Tibial nerve (tissue), 4 donors: ENCODE data around the gene CNTNAP4. TPM values are rescaled to one million over a fixed set of nuclear protein-coding genes. Genes with fewer than 3 reads are reported as not detected.

Source experiments
- DNase-seq, 2 donors: peaks; one replicate each; pipeline ENCODE4 v3.0.0-alpha.2; 2019; ENCODE audit warnings: low spot score in 2 of 2
- H3K27ac ChIP-seq, 4 donors: fragments of 200-600 bp; sonication (generic) in 3 of 4; one replicate each; pipeline ENCODE4 v1.5.1; 2017 to 2019; ENCODE audit warnings: mild to moderate bottlenecking in 1 of 4
- H3K27me3 ChIP-seq, 2 donors: fragments of 200-600 bp; sonication (generic) in 1 of 2; one replicate each; pipeline versions ENCODE4 v1.5.1 to v1.6.0; 2017 to 2019
- H3K36me3 ChIP-seq, 3 donors: fragments of 200-600 bp; sonication (generic); one replicate each; pipeline ENCODE4 v1.5.1; 2018 to 2019
- H3K4me1 ChIP-seq, 4 donors: fragments of 200-600 bp; sonication (generic) in 3 of 4; one replicate each; pipeline ENCODE4 v1.5.1; 2017 to 2019
- H3K4me3 ChIP-seq, 4 donors: fragments of 200-600 bp; sonication (generic) in 3 of 4; one replicate each; pipeline ENCODE4 v1.5.1; 2017 to 2019; ENCODE audit warnings: mild to moderate bottlenecking in 1 of 4, moderate library complexity in 1 of 4
- H3K9me3 ChIP-seq, 4 donors: fragments of 200-600 bp; sonication (generic) in 3 of 4; one replicate each; pipeline ENCODE4 v1.5.1; 2017 to 2019
- EP300 ChIP-seq, 2 donors: sonication (generic); formaldehyde crosslinking; IDR thresholded peaks; one replicate each; pipeline ENCODE4 v1.6.1; 2017; ENCODE audit warnings: antibody characterized with exemption in 2 of 2, mild to moderate bottlenecking in 1 of 2
- POLR2A ChIP-seq, 2 donors: fragments of 450-650 bp; IDR thresholded peaks; one replicate each; pipeline ENCODE4 v1.6.1; 2017; ENCODE audit warnings: antibody characterized with exemption in 2 of 2, mild to moderate bottlenecking in 2 of 2, moderate library complexity in 2 of 2
- WGBS, 2 donors: methylation state at CpG; one replicate each; pipeline ENCODE4 v1.1.5; 2018; 5-methylcytosine and 5-hydroxymethylcytosine counted together
- total RNA-seq, 4 donors: library from RNA; depleted of rRNA; stranded (reverse); fragments of >200 nt; gene quantifications; one replicate each; pipeline ENCODE4 v1.1.0, GENCODE V29; 2016
- TF ChIP-seq, protein P1 (sequence below), 5 experiments: fragments of 200-600 bp in 3 of 5; fragments of 450-650 bp in 2 of 5; sonication (generic) in 3 of 5; IDR thresholded peaks; one replicate each; pipeline ENCODE4 v1.5.1; 2016 to 2019; ENCODE audit warnings: antibody characterized with exemption in 5 of 5, mild to moderate bottlenecking in 3 of 5, moderate library complexity in 2 of 5

CNTNAP4 gene
- total RNA-seq, 4 donors from 2014 or later = 0.22 to 0.30 TPM; not detected in 2

DNA sequence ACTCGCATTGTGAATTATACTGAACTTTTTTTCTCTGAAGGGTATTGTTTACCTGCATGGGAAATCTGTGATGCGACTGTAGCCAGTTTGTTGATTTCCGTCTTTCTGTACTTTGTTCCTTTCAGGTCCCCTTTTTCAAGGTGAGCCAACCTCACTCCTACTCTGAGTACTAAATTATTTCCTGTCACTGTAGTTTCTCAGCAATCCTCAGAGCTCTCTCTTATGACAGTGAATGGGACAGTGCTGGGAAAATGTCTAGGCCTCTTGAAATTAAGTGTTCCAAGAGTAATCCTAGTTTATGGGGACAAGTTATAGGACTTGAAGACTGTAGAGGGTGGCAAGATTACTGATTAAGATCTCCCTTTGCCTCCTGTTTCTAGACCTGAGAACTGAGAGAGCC, 167.6 kb downstream of the CNTNAP4 start:
- H3K27me3 ChIP-seq = no peaks in the 10 kb centered on the region
- WGBS, 2 donors = 61 to 64% methylated on average over 3 of the region's 3 CpGs
- H3K36me3 ChIP-seq = no peaks in the 10 kb centered on the region
- no peak for TF ChIP-seq POLR2A (IDR thresholded peaks at IDR 0.05)
- TF ChIP-seq, protein P1, sequence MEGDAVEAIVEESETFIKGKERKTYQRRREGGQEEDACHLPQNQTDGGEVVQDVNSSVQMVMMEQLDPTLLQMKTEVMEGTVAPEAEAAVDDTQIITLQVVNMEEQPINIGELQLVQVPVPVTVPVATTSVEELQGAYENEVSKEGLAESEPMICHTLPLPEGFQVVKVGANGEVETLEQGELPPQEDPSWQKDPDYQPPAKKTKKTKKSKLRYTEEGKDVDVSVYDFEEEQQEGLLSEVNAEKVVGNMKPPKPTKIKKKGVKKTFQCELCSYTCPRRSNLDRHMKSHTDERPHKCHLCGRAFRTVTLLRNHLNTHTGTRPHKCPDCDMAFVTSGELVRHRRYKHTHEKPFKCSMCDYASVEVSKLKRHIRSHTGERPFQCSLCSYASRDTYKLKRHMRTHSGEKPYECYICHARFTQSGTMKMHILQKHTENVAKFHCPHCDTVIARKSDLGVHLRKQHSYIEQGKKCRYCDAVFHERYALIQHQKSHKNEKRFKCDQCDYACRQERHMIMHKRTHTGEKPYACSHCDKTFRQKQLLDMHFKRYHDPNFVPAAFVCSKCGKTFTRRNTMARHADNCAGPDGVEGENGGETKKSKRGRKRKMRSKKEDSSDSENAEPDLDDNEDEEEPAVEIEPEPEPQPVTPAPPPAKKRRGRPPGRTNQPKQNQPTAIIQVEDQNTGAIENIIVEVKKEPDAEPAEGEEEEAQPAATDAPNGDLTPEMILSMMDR (IDR thresholded peaks at IDR 0.05) = no peak
- TF ChIP-seq EP300 (IDR thresholded peaks at IDR 0.05) = no peak
- H3K27ac ChIP-seq = no peak overlapping the region
- H3K4me3 ChIP-seq = no peak overlapping the region
- no peak for DNase-seq
- H3K4me1 ChIP-seq = no peaks in the 10 kb centered on the region
- H3K9me3 ChIP-seq = no peaks in the 10 kb centered on the region

DNA sequence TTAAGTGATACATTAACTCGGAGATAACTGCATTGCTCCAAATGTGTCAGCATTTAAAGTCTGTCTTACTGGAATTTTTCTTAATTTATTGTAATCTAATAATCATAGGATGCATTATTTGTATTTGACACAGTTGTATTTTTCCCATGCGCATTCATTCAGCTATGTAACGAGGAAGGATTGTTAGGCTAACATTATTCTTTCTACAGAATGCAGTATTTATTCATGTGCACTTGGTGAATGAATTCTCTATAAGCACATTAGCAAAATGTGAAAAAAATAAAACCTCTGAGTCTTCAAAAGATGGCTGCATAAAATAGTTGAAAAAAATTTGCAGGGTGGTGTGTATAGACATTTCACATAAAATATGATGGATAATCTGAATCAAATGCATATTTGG, 168.6 kb downstream of the CNTNAP4 start:
- TF ChIP-seq, protein P1 (IDR thresholded peaks at IDR 0.05) = no peak
- no peak for TF ChIP-seq POLR2A (IDR thresholded peaks at IDR 0.05)
- TF ChIP-seq EP300 (IDR thresholded peaks at IDR 0.05) = no peak
- no peak overlapping the region for H3K27ac ChIP-seq
- H3K9me3 ChIP-seq = no peaks in the 10 kb centered on the region
- 78% methylated on average over 3 of the region's 3 CpGs for WGBS, 2 donors
- H3K27me3 ChIP-seq = no peaks in the 10 kb centered on the region
- no peaks in the 10 kb centered on the region for H3K4me1 ChIP-seq
- no peaks in the 10 kb centered on the region for H3K36me3 ChIP-seq
- no peak overlapping the region for H3K4me3 ChIP-seq
- DNase-seq = no peak

DNA sequence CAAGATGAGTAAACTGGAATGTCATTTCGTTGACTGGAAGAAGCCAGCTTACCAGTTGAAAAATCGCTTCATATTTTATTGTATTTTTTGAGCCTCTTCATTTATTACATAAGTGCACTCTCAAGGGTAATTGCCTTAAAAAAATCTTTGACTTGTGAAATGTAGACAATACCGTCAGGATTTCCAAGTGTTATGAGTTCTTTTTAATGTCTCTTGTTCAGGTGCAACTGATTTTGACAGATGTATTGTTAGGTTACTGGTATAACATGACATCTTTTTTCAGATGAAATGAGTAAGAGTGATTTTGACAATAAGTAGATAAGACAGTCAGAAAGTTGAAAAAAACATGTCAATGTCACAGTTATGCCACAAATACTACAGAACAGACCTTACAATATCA, 169.1 kb downstream of the CNTNAP4 start:
- H3K9me3 ChIP-seq = no peaks in the 10 kb centered on the region
- no peak overlapping the region for H3K27ac ChIP-seq
- TF ChIP-seq POLR2A (IDR thresholded peaks at IDR 0.05) (no peak), EP300 (IDR thresholded peaks at IDR 0.05) (no peak)
- TF ChIP-seq, protein P1 (IDR thresholded peaks at IDR 0.05) = no peak
- DNase-seq = no peak
- WGBS, 2 donors = 63 to 65% methylated on average over 3 of the region's 3 CpGs
- no peaks in the 10 kb centered on the region for H3K4me1 ChIP-seq
- no peaks in the 10 kb centered on the region for H3K27me3 ChIP-seq
- no peaks in the 10 kb centered on the region for H3K36me3 ChIP-seq
- no peak overlapping the region for H3K4me3 ChIP-seq

DNA sequence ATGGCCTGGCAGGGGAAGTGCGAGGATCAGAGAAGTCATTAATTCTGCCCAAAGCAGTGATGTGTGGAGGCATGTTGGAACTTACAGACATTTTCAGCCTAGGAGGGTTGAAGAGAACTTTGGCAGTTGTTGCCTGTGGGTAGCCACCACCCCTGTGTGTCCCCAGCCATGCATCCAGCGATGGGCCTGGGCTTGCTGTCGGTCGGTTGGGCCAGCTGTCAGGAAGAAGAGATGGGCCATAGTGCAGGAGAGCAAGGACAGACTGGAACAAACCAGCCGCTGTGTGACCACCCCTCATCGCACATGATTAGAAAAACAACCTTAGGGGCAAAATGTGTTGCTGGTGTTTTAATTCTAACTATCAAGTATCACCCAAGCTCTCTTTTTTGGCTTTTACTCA, 173.7 kb downstream of the CNTNAP4 start:
- Histone ChIP-seq H3K27me3 (no peaks in the 10 kb centered on the region), H3K27ac (no peak overlapping the region), H3K4me1 (no peaks in the 10 kb centered on the region), H3K36me3 (no peaks in the 10 kb centered on the region), H3K9me3 (no peaks in the 10 kb centered on the region), H3K4me3 (no peak overlapping the region)
- 84 to 86% methylated on average over 6 of the region's 6 CpGs for WGBS, 2 donors
- TF ChIP-seq POLR2A (IDR thresholded peaks at IDR 0.05) = no peak
- DNase-seq = no peak

DNA sequence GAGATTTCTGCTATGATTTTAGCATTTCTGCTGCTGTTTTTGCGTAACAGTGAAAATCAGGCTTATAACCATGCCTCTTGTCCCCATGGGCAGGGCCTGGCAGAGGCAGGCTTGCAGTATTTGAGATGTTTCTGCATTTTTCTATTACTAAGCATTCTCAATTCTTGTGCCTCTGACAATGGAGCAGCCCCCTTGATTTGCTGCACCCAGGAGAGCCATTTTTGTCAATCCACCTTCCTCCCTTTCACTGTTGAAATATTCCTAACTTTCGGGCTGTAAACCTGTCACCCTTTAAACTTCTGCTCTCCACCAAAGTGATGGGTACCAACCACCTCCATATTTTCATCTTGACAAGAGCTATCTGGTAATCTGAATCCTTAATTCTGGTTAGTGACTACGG, 178.1 kb downstream of the CNTNAP4 start:
- 78 to 82% methylated on average over 3 of the region's 3 CpGs for WGBS, 2 donors
- TF ChIP-seq POLR2A (IDR thresholded peaks at IDR 0.05) = no peak
- TF ChIP-seq, protein P1 (IDR thresholded peaks at IDR 0.05) = no peak
- no peak for TF ChIP-seq EP300 (IDR thresholded peaks at IDR 0.05)
- H3K36me3 ChIP-seq = no peaks in the 10 kb centered on the region
- no peak overlapping the region for H3K4me3 ChIP-seq
- no peak overlapping the region for H3K27ac ChIP-seq
- no peaks in the 10 kb centered on the region for H3K4me1 ChIP-seq
- no peak for DNase-seq
- no peaks in the 10 kb centered on the region for H3K9me3 ChIP-seq
- H3K27me3 ChIP-seq = no peaks in the 10 kb centered on the region

DNA sequence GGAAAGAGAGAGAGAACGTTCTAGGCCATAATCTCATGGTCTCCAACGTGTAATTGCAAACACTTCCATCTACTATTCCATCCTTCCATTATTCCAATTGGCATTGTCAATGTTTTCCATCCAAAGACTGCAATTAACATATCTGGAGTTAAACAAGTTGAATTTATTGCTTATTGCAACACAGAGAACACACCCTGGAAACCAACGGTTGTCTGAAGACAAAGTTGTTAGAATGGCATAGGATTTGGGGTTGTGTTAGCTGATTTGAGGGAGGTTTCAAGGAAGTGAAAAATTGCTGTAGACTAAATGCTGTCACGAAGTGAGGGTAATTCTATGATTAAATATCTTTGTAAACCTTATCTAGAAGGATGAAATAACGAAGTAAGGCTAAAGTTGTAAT, 178.8 kb downstream of the CNTNAP4 start:
- H3K36me3 ChIP-seq = no peaks in the 10 kb centered on the region
- H3K4me3 ChIP-seq = no peak overlapping the region
- no peaks in the 10 kb centered on the region for H3K9me3 ChIP-seq
- WGBS, 2 donors = 78 to 85% methylated on average over 5 of the region's 5 CpGs
- TF ChIP-seq EP300 (IDR thresholded peaks at IDR 0.05) (no peak), POLR2A (IDR thresholded peaks at IDR 0.05) (no peak)
- TF ChIP-seq, protein P1 (IDR thresholded peaks at IDR 0.05) = no peak
- no peak overlapping the region for H3K27ac ChIP-seq
- H3K27me3 ChIP-seq = no peaks in the 10 kb centered on the region
- DNase-seq = no peak
- H3K4me1 ChIP-seq = no peaks in the 10 kb centered on the region
